Measurements from ENCODE around the gene ZNF618. TPM values are rescaled to one million over a fixed set of nuclear protein-coding genes. Genes with fewer than 3 reads are reported as not detected.

The ZNF618 gene
- total and polyA plus RNA-seq, 2 experiments from 2014 or later, result 12.1 to 22.1 TPM

GRCh38 chr9:114007991-114008666 is 132.0 kb downstream of the ZNF618 start:
- no peaks in the 10 kb centered on the region for H3K36me3 ChIP-seq (ENCODE audit: insufficient read depth)
- no peak overlapping the region for H2AFZ ChIP-seq
- no peaks in the 10 kb centered on the region for H3K79me2 ChIP-seq (replicated peaks; ENCODE audit: insufficient read depth)
- no peak overlapping the region for H3K4me3 ChIP-seq
- DNase-seq (ENCODE audit: low spot score) (no peak), ATAC-seq (no peak)
- H3K9me3 Mint-ChIP-seq, result no peaks in the 10 kb centered on the region
- H3K27me3 Mint-ChIP-seq (ENCODE audit: insufficient read depth, low read depth, poor library complexity), result peaks cover 4% of the 10 kb centered on the region
- no peaks in the 10 kb centered on the region for H3K27me3 ChIP-seq (ENCODE audit: insufficient read depth)
- H3K4me1 Mint-ChIP-seq, result peaks cover 10% of the 10 kb centered on the region
- H4K20me1 ChIP-seq (replicated peaks; ENCODE audit: insufficient read depth), result peaks cover 6% of the 10 kb centered on the region; the same call in 1 of the 2 replicates
- TF ChIP-seq EZH2phosphoT487 (IDR thresholded peaks at IDR 0.05; ENCODE audit: unreplicated experiment), result no peak
- TF ChIP-seq JUNB (IDR thresholded peaks at IDR 0.05; ENCODE audit: unreplicated experiment), result no peak
- TF ChIP-seq, protein P1, sequence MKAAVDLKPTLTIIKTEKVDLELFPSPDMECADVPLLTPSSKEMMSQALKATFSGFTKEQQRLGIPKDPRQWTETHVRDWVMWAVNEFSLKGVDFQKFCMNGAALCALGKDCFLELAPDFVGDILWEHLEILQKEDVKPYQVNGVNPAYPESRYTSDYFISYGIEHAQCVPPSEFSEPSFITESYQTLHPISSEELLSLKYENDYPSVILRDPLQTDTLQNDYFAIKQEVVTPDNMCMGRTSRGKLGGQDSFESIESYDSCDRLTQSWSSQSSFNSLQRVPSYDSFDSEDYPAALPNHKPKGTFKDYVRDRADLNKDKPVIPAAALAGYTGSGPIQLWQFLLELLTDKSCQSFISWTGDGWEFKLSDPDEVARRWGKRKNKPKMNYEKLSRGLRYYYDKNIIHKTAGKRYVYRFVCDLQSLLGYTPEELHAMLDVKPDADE (IDR thresholded peaks at IDR 0.05), result no peak
- TF ChIP-seq STAT1 (IDR thresholded peaks at IDR 0.05; ENCODE audit: unreplicated experiment), result no peak
- TF ChIP-seq CREB1 (CRISPR knock-in tag; IDR thresholded peaks at IDR 0.05; ENCODE audit: low read depth), result no peak
- no peak for TF ChIP-seq ZNF462 (CRISPR knock-in tag; IDR thresholded peaks at IDR 0.05)
- no peak for TF ChIP-seq ZNF114 (CRISPR knock-in tag; IDR thresholded peaks at IDR 0.05)
- no peak for TF ChIP-seq ZNF331 (CRISPR knock-in tag; IDR thresholded peaks at IDR 0.05; ENCODE audit: low read depth)
- H3K9me2 ChIP-seq (ENCODE audit: insufficient read depth), result no peaks in the 10 kb centered on the region
- peaks cover 35% of the 10 kb centered on the region; the same call in 2 of the 3 replicates for H3K36me3 Mint-ChIP-seq (ENCODE audit: low read depth)
- no peak overlapping the region for H3K27ac ChIP-seq (ENCODE audit: low read depth)
- peaks cover 10% of the 10 kb centered on the region for H3K4me1 ChIP-seq (ENCODE audit: insufficient read depth)
- no peak overlapping the region for H3K27ac Mint-ChIP-seq
- no peaks in the 10 kb centered on the region for H3F3A ChIP-seq (replicated peaks; ENCODE audit: low read depth)
- no peak overlapping the region for H3K4me2 ChIP-seq
- no peak overlapping the region for H3K4me3 Mint-ChIP-seq
